DND-41 (cell line): Measurements from ENCODE around the gene IRGC.

ENCODE experiments used
- EZH2 ChIP-seq: IDR thresholded peaks from 3 replicates; pipeline ENCODE4 v1.6.1; 2012; ENCODE audit warnings: borderline replicate concordance, low read depth, mild to moderate bottlenecking, moderate library complexity, low read length, inconsistent platforms; ENCODE audit not compliant: severe bottlenecking
- TF ChIP-seq, protein P1 (sequence below): IDR thresholded peaks from 2 replicates; pipeline ENCODE4 v1.5.1; 2012; ENCODE audit warnings: borderline replicate concordance, low read length, moderate library complexity, mild to moderate bottlenecking; ENCODE audit not compliant: poor library complexity, severe bottlenecking; ENCODE audit errors: extremely low read depth

GRCh38 chr19:43715776-43716175, at the start of gene IRGC:
- TF ChIP-seq, protein P1, sequence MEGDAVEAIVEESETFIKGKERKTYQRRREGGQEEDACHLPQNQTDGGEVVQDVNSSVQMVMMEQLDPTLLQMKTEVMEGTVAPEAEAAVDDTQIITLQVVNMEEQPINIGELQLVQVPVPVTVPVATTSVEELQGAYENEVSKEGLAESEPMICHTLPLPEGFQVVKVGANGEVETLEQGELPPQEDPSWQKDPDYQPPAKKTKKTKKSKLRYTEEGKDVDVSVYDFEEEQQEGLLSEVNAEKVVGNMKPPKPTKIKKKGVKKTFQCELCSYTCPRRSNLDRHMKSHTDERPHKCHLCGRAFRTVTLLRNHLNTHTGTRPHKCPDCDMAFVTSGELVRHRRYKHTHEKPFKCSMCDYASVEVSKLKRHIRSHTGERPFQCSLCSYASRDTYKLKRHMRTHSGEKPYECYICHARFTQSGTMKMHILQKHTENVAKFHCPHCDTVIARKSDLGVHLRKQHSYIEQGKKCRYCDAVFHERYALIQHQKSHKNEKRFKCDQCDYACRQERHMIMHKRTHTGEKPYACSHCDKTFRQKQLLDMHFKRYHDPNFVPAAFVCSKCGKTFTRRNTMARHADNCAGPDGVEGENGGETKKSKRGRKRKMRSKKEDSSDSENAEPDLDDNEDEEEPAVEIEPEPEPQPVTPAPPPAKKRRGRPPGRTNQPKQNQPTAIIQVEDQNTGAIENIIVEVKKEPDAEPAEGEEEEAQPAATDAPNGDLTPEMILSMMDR, result no peak
- TF ChIP-seq EZH2, result no peak
